Pons (tissue), 1 donor: ENCODE data around the gene KCNE4.

ENCODE experiments used
- DNase-seq: peaks from one replicate; pipeline ENCODE4 v3.0.0-alpha.2; 2016; ENCODE audit warnings: low spot score

The KCNE4 gene

DNA sequence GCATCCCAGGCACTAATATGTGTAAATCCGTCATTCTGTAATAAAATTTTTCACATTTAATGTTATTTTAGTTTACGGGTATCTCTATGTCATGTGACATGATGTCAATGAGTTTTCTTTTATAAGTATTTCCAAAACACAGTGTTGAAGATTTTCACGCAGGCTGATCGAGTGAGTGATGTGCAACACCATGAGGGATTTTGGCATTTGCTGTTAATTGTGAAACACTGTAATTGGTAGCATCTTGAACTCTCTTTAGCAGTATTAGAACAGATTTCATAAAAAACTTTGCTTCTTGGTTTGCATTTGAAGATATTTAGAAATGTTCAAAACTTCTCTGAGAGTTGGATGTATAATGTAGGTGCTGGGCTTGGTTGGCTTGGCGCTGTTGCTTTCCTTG, 35.5 kb downstream of the KCNE4 start:
- DNase-seq: no peak

DNA sequence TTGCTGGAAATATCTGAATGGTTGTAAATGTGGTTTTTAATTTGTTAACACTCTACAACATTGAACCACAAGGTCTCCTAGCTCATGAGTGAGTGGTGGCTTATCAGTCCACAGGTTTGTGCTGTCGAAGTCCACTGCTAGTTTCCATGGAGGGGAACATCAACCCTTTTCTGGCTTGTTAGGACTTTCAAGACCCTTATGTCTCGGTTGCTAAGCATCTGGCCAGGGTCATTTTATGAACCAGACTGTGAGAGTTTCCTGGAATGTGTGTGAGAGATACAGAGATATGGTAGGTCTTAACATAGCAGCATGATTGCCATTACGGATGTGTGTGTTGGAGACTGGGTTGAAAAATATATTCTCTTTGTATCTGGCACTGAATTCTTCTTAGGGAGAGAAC, 36.9 kb downstream of the KCNE4 start:
- DNase-seq: no peak

- no peak for DNase-seq
These were observed 38.0 kb downstream of the KCNE4 start for GRCh38 chr2:223090039-223090438.

- no peak for DNase-seq
These were observed 38.7 kb downstream of the KCNE4 start for GRCh38 chr2:223090540-223091235.

DNA sequence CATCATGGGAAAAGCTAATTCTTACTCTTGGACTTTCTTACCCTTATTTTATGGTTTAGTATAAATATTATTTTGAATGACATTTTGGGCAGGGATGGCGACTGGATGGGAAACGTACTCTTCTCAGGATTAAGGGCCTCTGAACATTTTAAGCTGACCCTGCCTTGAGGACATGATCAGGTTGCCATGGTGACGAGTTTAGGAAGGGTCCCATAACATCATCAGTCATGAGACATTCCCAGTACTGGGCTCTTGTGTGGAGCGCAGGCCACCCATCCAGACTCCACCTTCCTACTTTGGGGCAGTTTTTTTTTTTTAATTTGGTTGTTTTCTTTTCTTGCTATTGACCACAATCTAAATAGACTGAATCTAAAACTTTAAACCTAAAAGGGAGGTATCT, 40.7 kb downstream of the KCNE4 start:
- no peak for DNase-seq

- no peak for DNase-seq
These were observed 41.6 kb downstream of the KCNE4 start for GRCh38 chr2:223093436-223094241.

DNA sequence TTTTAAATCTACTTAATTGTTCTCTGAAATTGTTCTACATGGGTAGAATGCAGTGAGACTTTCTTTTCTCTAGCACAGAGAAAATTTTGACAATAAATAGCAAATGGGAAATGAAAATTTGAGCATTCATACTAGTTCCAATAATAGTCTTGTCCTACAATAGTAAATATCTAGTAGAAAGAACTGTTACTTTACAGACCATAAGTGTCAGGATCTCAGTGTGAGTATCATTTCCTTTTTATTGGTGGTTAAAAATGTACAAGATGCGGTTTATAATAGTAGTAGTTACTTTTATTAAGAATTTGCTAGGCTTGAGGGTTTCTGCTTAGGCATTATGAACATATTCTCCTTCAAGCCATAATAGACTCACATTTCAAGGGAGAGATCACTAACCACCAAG, 43.2 kb downstream of the KCNE4 start:
- no peak for DNase-seq

DNA sequence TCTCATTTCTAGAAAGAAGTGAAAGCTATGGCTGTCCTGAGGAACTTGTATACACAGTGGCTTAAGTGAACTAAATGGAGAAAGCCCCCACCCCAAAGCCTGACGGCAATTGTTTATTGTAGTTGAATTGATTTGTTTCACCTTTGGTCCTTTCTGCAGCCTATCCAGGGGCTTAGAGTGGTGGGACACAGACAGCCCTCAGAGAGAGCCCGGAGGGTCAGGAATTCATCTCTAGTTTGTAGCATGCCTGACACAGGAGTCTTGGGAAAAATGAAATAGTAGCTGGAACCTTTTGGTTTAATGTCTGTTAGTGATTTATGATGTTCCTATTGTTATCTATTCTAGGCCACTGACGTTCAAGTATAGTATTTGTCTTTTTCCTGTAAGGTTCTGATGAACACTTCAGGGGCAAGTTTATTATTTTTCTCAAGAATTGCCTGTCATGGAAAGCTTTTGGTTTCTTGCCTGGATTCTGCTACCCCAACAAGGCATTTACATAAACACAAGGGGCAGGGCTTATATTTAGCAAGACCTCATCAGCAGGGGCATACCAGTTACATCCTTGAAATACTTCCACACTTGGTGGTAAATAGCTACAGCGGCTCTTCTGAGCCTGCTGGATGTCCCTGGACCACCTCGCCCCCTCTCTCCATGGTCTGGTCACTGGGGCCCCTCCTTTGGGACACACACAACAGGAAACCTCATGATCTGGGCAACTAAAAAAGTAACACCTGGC, 44.4 kb downstream of the KCNE4 start:
- no peak for DNase-seq

- no peak for DNase-seq
These were observed 45.9 kb downstream of the KCNE4 start for GRCh38 chr2:223097888-223098383.

DNA sequence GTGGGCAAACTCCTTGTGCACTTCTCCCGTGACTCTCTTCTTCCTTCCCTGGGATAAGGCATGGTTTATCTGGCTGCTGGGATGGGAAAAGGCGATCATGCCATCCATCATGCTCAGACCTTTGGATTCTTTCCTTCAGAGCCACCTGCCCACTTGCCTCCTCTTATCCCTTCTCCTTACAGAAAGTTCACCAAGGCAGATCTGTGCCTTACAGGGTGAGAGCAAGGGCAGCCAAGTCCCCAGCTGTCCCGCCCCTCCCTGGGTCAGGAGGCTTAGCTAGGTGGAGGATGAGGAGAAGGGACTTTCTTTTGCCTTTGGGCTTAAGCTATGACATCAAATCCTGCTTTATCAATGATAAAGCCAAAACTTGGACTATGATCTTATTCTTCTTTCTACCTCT, 47.6 kb downstream of the KCNE4 start:
- no peak for DNase-seq

GRCh38 chr2:223100061-223100511, 48.1 kb downstream of the KCNE4 start:
- DNase-seq: no peak

DNA sequence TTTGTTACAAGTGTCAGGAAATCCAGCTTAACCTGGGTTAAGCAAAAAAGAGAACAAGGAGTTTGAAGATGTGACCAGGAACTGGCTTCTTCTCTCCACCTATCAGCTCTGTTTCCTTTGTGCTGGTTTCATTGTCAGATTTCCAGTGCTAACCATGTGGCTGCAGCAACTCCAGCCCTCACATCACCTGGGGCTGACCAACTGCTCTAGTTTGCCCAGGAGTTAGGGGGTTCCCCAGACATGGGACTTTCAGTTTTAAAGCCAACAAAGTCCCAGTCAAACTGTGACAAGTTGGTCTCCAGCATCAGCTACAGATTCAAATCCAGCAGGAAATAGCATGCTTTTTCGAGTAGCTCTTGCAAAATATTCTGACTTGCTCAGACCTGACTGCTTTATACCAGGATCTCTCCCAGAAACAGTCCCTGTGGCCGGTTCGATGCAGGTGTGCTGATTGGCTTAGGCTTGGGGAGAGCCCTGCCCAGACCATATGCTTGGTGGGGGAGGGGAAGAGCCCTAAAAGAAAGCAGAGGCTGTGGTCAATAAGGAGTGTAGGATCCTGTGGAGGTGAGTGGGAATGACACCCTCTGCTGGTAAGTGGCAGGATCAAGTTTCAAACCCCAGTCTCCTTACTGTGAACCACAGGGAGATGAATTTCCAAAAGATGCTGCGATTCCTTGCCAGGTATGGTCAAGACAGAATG, 49.5 kb downstream of the KCNE4 start:
- no peak for DNase-seq

- no peak for DNase-seq
These were observed 50.0 kb downstream of the KCNE4 start for GRCh38 chr2:223102040-223102400.

GRCh38 chr2:223102450-223102849, 50.5 kb downstream of the KCNE4 start:
- no peak for DNase-seq

DNA sequence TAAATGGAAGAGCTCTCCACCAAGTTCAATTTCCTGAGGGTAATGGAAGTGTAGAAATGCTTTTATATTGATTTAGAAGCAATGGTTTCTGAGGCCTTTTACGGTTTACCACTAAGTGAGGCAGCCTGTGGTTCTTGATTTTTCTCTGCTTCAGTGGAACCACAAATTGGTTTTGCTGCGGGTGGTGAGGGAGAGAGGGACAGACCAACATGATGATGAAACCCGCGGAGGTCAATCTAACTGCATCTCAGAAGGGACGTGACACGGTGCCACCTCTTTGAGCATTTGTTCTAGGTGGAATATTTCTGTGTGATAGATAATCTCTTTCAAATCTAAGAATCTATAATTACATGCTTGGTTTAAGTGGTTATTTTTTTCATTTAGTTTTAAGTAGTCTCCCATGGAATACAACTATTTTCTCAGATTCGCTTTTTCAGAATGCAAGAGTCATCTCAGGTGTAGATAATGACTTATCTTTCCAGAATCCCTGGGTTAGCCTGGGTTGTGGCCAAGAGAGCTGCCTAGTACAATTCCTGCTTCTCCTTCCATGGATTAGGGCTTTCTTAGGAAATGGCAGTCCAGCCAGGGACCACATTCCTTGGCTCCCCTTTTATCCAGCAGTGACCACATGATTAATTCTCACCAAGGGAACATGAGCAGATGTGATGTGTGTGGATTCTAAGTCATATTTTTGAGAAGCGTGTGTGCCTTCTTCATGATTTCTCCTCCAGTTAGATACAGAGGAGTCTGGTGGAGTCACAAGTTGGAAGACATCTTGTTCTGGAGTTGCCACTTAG, 52.5 kb downstream of the KCNE4 start:
- no peak for DNase-seq
